ENCODE data around the gene DLX3. TPM values are rescaled to one million over a fixed set of nuclear protein-coding genes. Genes with fewer than 3 reads are reported as not detected.

Gene DLX3
- total and polyA plus RNA-seq, 2 of the 8 experiments (the other 6 are each of a cell fraction or from before 2014, with no cell fraction given) = 0.15 to 0.20 TPM

- TF ChIP-seq HDAC2 (IDR thresholded peaks at IDR 0.05; ENCODE audit: borderline replicate concordance in 1 of 2, low read depth in 2 of 2, low read length in 2 of 2) = no peak
- TF ChIP-seq E2F6 (IDR thresholded peaks at IDR 0.05) = 0 out of 2 replicates have a peak, but pooled peaks have one; percentile 8
- TF ChIP-seq NANOG (IDR thresholded peaks at IDR 0.05; ENCODE audit: insufficient read depth, low read depth, low read length, poor library complexity, severe bottlenecking) = no peak
- TF ChIP-seq ASH2L (IDR thresholded peaks at IDR 0.05; ENCODE audit: low read length) = peak; percentile 1
Measured at GRCh38 chr17:49993423-49994060, 1.5 kb downstream of the DLX3 start (continued).
